Measurements from ENCODE around the gene NFKBIZ. TPM values are rescaled to one million over a fixed set of nuclear protein-coding genes. Genes with fewer than 3 reads are reported as not detected.
A peak's percentile ranks its signal among the peaks of the same experiment; 100 is the strongest.
"Not testable (repeated sequence)": the region's sequence is repeated elsewhere in the genome, so short reads cannot be mapped to it uniquely, and the experiment has no call there.

The NFKBIZ gene
- total RNA-seq, 1 donor from 2014 or later: 31.8 TPM

DNA sequence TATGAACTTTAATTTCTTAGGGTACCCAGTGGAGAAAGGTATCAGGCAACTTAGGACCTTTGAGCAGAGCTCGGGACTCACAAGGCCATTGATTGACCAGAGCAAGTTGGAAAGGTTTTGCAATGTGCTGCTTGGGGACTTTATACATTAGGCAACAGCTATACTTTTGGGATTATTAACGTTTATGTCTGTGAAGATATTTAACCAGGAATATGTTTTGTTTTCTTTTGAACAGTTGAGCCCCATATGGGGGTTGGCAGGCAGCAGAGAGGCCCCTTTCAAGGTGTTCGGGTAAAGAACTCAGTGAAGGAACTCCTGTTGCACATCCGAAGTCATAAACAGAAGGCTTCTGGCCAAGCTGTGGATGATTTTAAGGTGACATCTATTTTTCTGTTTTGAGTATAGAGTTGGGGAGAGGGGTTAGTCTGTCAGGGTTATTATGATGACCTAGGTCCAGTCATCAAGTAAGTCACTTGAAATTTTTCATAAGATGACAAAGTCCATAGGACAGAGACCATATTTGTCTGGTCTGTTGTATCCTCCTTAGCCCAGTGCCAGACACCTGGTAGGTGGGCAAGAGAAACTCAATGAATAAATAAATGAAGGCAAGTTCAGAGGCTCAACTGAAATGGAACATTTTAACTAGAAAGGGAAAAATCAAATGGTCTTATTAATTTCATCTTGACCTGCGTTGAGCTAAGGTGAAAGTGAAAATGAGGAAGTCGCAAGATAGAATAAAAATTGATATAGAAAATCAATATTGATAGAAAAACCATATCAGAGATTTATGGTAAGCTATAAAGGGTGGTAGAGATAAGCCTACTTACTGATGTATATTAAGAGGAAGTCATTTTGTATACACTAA is 2.8 kb downstream of the NFKBIZ start:
- no peak for DNase-seq

DNA sequence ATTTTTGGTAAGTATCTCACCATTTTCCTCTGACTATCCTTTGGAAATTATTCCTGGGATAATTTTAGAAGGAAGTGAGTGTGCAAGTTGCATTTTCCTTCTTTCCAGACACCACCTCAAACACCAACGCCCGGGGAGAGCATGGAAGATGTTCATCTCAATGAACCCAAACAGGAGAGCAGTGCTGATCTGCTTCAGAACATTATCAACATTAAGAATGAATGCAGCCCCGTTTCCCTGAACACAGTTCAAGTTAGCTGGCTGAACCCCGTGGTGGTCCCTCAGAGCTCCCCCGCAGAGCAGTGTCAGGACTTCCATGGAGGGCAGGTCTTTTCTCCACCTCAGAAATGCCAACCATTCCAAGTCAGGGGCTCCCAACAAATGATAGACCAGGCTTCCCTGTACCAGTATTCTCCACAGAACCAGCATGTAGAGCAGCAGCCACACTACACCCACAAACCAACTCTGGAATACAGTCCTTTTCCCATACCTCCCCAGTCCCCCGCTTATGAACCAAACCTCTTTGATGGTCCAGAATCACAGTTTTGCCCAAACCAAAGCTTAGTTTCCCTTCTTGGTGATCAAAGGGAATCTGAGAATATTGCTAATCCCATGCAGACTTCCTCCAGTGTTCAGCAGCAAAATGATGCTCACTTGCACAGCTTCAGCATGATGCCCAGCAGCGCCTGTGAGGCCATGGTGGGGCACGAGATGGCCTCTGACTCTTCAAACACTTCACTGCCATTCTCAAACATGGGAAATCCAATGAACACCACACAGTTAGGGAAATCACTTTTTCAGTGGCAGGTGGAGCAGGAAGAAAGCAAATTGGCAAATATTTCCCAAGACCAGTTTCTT is 3.9 kb downstream of the NFKBIZ start:
- no peak for DNase-seq

DNA sequence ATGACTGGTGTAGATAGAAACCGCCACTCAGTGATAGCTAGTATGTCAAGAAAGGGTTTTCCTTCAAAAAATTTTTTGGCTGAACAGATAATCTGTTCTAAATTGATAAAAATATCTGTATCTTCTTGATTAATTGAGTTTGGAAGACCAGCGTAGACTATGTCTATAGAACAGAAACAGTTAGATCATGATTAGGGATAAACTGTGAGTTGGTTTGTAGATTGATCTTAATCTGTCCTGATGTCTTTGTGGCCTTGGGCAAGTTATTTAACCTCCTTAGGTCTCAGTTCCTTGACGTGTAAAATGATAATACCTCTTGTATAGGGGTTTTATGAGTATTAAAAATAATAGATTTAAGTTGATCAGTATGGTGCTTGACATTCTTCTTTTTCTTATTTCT is 4.7 kb downstream of the NFKBIZ start:
- DNase-seq: no peak

DNA sequence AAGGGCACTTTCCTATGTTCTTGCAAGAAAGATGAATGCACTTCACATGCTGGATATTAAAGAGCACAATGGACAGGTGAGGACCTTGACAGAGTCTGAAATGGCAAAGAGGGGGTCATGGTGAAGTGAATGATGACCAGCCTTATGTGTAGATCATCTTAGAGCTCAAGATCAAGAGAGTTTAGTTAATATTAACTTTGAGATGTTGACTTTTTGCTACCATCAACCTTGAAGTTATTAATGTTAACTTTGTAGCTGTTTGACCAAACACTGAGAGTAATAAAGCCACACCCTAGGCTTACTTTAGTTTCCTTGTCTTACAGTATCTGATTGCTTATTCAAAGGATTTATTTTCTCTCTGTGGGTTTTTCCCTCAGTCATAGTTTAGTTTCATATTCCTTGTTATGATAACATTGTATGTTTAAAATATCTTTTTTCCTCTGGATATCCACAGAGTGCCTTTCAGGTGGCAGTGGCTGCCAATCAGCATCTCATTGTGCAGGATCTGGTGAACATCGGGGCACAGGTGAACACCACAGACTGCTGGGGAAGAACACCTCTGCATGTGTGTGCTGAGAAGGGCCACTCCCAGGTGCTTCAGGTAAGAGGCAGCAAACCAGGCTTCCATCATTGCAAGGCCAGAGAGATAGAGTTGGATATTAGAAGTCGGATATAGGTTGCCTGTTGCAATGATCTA is 5.4 kb downstream of the NFKBIZ start:
- no peak for DNase-seq

DNA sequence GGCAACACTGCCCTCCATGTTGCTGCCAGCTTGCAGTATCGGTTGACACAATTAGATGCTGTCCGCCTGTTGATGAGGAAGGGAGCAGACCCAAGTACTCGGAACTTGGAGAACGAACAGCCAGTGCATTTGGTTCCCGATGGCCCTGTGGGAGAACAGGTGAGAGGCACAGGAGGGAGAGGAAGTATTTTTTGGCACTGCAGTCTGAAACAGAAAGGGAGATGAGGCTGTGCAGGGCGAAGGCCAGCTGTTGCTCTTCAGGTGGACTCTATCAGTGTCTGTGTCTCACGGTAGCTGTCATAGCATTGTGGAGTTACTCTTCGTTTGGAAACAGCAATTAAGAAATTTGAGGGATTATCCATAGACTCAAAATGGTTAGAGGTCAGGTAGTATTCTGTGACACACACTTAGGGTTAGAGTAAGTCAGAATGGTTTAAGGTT is 8.0 kb downstream of the NFKBIZ start:
- no peak for DNase-seq

DNA sequence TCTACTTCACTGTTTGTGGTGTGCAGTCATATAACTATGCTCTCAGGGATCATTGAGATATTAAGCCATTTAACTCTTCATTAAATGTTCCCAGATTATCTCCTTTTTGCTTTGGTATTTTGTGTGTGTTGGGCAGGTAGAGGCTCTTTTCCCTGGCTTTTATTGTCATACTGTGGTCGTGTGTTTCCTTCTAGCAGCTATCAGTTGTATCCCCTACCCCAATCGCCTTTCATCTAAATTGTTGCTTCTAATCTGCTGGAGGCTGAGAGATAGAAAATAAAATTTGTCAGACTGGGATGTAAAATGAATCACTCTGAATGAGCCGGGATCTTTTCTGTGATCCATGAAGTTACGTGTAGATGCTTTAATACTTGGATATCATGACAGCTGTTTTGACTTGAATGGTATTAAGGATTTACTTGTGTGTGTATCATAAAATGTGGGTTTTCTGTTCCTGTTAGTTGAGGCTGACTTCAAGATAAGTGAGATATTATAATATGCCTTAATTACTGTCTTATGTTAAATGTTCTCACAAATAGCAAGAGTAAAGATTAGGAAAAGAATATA is 9.2 kb downstream of the NFKBIZ start:
- DNase-seq: no peak

DNA sequence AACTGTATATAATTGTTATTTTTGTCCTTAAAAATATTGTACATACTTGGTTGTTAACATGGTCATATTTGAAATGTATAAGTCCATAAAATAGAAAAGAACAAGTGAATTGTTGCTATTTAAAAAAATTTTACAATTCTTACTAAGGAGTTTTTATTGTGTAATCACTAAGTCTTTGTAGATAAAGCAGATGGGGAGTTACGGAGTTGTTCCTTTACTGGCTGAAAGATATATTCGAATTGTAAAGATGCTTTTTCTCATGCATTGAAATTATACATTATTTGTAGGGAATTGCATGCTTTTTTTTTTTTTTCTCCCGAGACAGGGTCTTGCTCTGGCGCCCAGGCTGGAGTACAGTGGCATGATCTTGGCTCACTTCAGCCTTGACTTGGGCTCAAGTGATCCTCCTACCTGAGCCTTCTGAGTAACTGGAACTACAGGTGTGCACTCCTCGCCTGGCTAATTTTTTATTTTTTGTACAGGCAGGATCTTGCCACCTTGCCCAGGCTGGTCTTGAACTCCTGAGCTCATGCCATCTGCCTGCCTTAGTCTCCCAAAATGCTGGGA is 10.7 kb downstream of the NFKBIZ start:
- no peak for DNase-seq

DNA sequence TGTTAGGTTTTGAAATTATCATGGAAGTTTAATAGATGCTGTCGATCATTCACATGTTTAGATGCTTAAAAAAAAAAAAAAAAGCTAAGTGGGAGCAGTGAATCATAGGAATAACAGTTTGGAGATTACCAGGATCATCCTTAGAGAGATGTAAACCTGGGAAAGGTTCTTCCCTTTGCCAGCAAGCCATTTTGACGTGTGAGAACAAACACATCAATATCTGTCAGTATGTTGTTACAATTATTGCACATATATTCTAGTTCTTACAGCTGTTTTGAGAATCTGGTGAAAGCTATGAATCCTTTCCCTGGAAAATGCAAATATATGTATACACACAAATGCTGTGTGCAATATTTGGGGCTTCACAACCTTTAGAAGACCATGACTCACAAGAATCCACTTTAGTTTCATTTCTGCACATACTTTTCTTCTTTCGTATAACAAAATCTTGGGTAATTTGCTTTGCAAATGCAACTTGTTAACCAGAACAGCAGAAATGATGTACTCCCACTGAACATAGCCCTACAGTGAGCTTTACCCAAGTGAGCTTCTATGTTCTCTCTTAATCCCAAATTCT is 12.0 kb downstream of the NFKBIZ start:
- no peak for DNase-seq

DNA sequence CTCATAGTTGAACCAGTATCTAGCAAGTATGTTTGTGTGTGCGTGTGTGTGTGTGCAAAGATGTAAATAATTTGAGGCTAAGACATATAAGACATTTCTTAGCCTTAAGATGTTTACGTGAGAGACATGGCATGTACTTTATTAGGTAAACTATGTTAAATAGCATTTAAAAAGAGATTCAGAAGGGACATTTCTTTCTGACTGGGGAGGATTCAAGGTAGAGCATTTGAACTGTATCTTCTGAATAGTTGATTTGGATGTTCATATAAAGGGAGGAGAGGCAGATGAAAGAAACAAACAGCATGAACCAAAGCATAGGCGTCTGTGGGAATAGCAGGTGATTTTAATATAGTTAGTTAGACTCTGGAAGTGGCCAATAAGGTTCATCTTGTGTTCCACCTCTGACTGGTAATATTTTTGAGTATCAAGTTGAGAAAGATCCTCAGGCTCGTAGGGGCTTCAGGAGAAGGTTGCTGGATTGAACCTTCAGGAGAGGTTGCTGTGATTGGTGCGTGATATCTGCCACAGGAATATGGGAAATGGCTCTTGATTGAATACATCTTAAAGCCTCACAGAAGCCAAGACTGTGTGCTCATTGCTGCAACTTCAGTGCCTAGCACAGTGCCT is 12.6 kb downstream of the NFKBIZ start:
- DNase-seq: no peak

DNA sequence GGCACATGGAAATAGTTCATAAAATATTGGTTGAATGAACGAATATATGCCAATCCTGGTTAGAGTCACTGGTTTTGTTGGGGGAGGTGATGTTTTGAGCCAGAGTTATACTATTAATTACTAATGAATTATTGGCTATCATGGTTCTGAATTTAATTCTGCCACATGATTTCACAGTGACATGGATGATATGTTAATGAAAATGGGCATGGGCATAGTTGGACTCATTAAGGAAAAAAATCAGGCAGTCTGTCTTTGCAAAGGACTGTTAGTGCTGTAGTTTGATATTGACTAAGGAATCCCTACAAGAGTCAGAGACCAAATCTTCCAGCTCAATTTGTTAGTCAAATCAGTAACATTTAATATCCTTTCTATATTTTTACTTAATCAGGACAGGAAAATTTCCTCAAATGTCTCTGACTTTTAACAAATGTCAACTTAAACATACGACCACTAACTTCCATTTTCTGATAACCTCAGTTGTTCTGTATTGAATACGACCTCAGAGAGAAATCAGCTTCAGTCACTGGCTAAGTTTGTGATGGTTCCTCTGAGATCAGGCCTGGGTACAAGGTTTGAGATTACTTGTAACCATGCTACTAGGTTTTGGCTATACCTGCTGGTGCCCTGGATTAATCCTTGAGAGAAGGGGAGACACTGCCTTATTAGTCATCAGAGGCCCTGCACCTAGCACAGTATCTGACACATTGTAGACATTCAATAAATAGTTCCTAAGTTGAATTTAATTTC is 13.3 kb downstream of the NFKBIZ start:
- DNase-seq: no peak

DNA sequence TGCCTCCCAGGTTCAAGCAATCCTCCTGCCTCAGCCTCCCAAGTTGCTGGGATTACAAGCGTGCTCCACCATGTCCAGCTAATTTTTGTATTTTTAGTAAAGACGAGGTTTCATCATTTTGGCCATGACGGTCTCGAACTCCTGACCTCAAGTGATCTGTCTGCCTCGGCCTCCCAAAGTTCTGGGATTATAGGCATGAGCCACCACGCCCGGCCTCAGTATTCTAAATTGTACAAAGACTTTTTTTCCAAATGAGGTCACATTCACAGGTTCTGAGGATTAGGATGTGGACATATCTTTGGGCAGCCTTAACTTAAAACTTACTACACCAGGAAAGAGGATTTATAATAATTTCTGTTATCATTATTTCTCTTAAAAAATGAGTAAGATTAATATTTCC is 15.6 kb downstream of the NFKBIZ start:
- not testable (repeated sequence) for DNase-seq

DNA sequence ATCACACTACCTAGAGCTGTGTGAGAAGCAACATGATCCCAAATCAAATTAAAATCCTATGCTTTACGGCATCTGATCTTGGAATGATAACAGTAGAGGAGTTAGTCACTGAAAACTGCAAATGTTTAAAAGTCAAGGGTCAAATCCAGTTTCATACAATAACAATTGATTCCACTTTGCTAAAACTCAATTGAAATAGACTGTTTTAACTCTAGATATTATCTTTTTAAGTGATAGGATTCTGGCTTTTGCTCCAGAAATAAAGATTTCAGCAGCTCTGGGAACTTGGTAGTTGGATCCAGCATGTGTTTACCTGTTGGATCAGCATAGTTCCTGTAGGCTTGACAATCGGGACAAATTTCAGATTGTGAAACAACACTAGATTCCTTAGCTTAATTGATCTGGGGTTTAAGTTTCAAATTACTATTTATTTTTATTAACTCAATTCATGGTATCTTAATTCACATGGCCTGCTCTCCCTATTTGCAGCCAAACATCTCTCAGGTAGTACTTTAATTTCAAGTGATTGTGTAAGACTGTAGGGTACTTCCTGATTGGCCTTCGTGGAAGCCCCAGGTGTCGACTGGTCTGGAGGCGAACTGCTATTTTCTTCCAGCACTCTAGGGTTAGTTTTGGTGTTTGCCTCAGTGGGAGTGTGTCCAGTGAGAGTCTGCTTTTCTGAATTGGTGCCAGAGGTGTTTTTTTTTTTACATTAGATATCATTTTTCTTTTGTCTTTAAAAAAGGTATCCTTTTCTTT is 16.6 kb downstream of the NFKBIZ start:
- peak; percentile 41 for DNase-seq

DNA sequence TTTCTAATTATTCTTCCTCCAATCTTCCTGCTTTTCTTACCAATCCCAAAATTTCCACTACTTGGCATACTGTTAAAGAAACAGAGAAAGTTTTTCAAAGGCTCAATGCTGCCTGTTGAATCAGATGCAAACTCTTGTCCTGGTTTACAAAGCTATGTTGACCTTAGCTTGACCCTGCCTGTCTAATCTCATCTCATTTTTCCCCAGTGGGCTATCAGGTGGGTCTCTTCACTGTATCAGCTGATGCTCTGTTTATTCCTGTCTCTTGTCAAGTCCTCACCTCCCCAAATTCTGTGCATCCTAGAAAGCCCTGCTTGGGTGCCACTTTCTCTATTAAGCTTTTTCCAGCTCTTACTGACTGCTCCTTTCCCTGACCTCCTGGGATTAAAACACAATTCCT is 18.2 kb downstream of the NFKBIZ start:
- DNase-seq: no peak

DNA sequence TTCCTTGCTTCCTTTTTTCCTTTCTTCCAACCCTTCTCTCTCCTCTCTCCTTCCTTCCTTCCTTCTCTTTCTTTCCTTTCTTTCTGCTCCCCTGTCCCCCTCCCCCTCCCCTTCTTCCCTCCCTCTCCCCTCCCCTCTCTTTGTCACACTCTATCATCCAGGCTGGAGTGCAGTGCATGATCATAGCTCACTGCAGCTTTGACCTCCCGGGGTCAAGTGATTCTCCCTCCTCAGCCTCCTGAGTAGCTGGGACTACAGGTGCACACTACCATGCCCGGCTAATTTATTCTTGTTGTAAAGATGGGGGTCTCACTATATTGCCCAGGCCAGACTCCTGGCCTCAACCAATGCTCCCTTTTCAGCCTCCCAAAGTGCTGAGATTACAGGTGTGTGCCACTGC is 18.7 kb downstream of the NFKBIZ start:
- DNase-seq: no peak

DNA sequence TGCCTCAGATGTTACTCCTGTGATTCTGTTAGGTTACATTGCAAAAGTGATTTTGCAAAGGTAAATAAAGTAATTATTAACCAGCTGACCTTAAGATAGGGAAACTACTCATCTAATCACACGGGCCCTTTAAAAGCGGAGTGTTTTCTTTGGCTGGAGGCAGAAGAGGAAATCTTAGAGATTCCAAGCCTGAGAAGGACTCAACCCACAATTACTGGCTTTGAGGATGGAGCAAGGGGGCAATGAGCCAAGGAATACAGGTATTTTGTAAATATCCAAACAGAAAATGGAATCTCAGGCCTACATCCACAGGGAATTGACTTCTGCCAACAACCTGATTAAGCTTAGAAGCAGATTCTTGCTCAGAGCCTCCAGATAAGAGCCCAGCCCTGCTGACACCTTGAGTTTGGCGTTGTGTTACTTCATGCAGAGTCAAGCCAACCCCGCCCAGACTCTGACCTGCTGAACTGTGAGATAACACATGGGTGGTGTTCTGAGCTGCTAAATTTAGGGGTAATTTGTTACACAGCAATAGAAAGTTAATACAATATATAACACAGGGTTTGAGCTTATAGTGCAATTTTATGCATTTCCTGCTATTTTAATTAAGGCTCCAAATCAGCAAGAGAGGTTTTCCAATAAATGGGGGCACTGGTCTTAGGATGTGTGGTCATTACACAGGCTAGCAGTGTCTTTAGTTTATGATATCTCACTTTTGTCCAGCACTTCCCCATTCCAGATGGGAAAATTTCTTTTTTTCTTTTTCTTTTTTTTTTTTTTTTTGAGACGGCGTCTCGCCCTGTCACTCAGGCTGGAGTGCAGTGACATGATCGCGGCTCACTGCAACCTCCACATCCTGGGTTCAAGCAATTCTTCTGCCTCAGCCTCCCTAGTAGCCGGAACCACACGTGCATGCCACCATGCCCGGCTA is 19.5 kb downstream of the NFKBIZ start:
- DNase-seq: peak; percentile 75

DNA sequence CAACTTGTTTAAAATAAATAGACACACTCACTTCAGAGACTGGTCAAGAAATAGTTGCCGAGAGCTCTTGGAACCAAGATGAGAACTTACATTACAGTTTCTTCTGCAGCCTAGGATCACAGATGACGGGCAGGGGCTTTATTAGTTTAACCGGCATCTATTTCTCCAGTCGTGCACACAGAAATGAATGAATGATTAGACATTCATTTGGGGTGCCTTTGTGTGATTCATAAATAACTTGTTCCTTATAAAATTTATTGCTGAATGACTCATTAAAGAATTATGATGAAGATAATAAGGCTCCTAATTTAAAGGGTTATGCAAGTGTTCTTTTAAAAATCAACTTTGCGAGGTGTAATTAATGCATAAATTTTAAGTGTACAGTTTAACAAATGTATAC is 20.8 kb downstream of the NFKBIZ start:
- DNase-seq: no peak

DNA sequence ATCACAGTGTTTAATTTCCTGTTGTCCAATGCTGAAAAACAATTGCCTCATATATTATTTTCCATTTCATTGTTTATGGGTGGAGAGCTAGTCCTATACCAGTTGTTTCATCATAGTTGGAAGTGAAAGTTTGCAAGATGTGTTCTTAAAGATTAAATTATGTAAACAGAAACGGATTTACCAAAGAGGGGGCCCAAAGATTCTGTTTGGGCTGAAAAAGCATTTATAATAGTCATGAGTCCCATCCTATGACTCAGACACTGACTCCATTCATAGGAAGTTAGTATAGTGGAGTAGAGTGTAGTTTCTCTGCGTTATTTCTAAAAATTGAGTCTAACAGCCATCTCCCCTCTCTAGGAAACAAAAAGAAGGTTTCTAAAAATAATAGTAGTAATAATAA is 24.3 kb downstream of the NFKBIZ start:
- DNase-seq: peak; percentile 58

DNA sequence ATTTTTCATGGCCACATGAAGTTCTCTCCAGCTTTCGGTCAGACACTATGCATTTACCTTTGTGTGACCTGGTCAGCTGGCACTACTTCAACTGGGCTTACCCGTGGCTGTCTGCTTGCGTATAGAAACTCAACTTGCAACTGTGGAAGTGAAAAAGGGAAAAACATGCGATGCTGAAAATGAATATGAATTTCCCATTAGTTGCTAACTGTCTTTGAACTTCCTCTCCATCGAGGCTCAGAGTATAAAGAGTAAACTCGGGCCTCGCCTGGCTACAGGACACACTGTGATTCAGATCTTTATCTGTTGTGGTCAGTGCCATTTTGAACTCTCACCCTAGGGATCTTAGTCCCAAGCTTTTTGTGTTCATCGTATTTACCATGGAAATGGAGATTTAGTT is 26.8 kb downstream of the NFKBIZ start:
- no peak for DNase-seq

DNA sequence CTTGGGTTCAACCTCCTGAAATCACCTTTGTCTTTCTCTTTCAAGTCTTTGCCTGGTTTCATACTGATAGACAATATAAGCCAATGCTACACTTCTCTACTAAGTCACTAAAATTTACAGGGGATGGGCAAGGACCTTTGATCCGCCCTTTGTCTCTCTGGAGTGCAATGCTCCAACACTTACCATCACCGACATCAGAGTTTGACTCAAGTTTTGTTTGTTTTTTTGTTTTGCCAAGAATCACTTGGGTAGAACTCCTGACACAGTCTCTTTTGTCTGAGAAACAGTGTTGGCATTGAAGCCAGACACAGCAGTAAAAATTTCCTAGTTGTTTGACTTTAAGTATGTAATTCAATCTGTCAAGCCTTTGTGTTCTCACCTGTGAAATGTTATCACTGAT is 29.3 kb downstream of the NFKBIZ start:
- no peak for DNase-seq
